GM19240 (cell line): ENCODE data around the gene FBXO9.
"Not testable (repeated sequence)": the region's sequence is repeated elsewhere in the genome, so short reads cannot be mapped to it uniquely, and the experiment has no call there.

Source experiments
- DNase-seq: peaks from one replicate; pipeline ENCODE4 v3.0.0; 2011; ENCODE audit warnings: low spot score; ENCODE audit not compliant: insufficient read length

The FBXO9 gene

GRCh38 chr6:53045891-53046673 is 19.1 kb upstream of the FBXO9 start:
- no peak for DNase-seq

GRCh38 chr6:53048431-53049195 is 16.6 kb upstream of the FBXO9 start:
- no peak for DNase-seq

GRCh38 chr6:53049415-53049814 is 15.8 kb upstream of the FBXO9 start:
- no peak for DNase-seq

GRCh38 chr6:53052152-53052551 is 13.1 kb upstream of the FBXO9 start:
- DNase-seq: not testable (repeated sequence)

DNA sequence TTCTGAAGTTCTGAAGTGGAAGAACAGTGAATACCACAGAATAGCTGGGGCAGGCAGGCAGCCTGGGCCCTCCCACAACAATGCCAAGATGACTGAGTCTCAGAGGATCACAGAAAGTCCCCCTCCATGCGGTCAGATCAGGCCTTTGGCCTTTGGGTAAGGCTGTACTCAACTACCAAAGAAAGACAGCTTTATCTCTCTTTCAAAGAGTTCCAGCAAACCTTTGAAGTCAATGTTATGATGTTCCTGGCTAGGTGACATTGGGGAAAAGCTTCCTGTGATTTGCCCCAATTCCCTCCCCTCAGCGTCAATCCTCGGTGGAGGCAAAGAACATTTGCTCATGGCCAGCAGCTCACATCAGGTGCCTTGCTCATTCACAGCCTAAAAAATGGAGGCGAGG is 10.7 kb upstream of the FBXO9 start:
- DNase-seq: no peak

GRCh38 chr6:53055873-53056272 is 9.3 kb upstream of the FBXO9 start:
- DNase-seq: no peak

- DNase-seq: no peak
These were observed 8.9 kb upstream of the FBXO9 start for GRCh38 chr6:53056273-53056672.

- DNase-seq: no peak
These were observed 6.6 kb upstream of the FBXO9 start for GRCh38 chr6:53058388-53059195.

- no peak for DNase-seq
These were observed 5.3 kb upstream of the FBXO9 start for GRCh38 chr6:53059648-53060589.

DNA sequence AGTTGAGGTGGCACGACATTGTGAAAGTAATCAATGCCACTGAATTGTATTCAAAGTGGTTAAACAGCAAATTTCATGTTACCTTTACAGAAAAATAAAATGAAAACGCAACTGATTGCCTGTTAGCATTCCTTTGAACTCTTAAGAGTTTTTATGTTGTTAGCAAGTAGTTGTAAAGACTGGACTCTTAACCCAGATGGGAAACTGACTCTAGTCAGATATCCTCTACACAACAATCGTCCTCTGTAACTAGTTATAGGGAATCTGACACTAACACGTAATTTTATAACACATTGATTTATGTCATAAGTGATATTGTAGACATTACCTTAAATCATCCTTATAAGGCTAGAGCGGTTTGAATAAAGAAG is 3.0 kb upstream of the FBXO9 start:
- DNase-seq: no peak

- DNase-seq: not testable (repeated sequence)
These were observed 949 bp upstream of the FBXO9 start for GRCh38 chr6:53064255-53064654.

GRCh38 chr6:53064726-53065265 is 408 bp upstream of the FBXO9 start:
- DNase-seq: peak; percentile 57

DNA sequence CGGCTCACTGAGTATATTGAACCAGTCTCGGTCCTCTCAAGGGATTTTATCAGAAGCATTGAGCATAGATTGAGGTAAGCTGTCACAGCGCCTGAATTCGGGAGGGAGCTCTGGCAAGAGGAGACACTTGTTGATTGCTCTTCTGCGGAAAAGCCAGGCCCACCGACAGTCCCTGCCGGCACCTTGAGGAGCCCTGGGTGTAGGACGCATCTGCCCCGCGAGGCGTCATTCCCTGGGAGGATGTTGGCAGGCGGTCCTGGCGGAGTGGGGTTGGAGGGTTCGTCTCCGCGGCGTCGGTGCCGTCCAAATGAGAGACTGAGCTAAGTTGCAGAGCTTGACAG is 843 bp downstream of the FBXO9 start:
- DNase-seq: no peak

DNA sequence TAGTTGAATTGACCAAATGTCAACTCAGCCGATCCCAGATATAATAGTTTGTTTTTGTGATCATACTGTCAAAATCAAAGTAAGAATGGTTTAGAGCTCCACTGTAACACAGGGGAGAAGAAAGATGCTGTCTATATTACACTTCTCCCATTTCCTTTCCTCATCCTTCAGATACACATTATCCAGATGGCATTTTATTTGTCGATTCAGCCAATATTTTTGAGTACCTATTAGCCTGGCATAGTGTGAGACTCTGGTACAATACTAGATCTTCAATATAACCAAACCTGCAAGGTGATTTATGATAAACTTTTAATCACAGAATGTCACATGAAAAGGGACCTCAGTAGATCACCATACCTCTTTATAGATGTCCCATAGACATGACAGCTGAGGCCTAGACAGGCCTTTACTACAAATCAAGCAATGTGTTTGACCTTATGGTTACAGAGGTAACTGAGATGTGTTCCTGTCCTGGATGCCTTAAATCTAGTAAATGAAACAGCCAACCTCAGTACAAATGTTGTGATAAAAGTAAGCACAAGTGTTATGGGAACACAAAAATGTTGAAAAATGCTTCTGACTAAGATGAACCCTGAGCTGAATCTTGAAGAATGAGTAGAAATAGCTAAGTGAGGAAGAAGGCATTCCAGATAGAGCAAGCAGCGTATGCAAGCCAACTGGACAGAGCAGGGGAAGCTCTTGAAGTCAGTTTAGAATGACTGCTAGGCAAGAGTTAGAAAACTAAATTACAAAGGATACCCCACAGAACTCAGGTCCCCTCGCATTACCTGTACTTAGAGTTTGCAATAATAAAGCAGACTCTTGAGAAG is 1.9 kb downstream of the FBXO9 start:
- no peak for DNase-seq

- no peak for DNase-seq
These were observed 2.7 kb downstream of the FBXO9 start for GRCh38 chr6:53067849-53068361.

DNA sequence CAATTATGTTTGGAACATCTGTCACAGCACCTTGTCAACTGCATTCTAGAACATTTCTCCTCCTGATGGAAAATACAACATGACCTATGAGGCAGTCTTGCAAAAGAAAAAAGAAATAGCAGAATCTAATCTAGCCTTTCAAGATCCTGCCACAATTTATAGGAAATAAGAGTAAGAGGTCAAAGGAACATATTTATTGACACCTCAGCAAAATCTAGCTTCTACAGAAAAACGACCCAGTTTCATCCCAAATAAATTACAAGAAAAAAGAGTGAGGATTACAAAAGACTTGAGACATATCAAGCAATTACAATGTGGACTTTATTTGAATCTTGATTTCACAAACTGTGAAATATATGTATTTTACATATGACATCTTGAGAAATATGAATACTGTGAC is 4.2 kb downstream of the FBXO9 start:
- no peak for DNase-seq

- no peak for DNase-seq
These were observed 5.6 kb downstream of the FBXO9 start for GRCh38 chr6:53070806-53071205.

- no peak for DNase-seq
These were observed 9.1 kb downstream of the FBXO9 start for GRCh38 chr6:53074347-53074746.

DNA sequence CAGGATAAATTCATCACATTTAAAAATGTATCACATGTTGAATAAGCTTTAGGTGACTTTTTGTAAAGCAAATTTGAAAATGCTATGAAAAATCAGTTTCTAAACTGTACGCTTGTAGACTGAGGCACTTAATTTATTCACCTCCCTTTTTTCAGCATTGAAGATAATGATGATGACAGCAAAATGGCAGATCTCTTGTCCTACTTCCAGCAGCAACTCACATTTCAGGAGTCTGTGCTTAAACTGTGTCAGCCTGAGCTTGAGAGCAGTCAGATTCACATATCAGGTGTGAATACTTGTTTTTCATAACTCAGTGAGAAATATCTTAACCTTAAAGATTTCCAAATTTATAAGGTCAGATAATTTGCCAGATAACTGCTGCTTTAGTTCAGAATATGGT is 15.6 kb downstream of the FBXO9 start:
- no peak for DNase-seq

DNA sequence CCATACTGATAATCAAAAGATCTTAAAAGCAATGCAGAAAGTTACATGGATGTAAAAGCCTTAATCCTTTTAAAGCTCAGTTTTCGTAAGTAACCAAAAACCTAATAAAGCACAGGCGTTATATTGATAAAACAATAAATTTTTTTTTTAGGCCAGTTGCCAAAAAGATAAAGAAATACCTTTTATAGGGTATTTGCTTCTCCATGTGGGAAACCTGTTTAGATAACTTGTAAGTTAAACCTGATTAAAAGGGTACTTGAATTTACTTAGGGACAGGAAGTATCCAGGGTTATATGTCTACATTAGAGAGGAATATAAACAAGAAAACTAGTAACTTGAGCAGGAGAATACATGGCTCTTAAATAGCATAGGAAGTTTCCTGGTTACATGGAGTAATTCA is 21.1 kb downstream of the FBXO9 start:
- no peak for DNase-seq
